GM23338 (cell line): ENCODE results near the gene CTNNA3. TPM values are rescaled to one million over a fixed set of nuclear protein-coding genes. Genes with fewer than 3 reads are reported as not detected.

Experiments used
- ATAC-seq: fragments of 200-7000 bp; cut with Tn5 transposase; 3 replicates; pipeline ENCODE4 v1.9.1; 2020
- DNase-seq: peaks from one replicate; pipeline ENCODE4 v3.0.0-alpha.2; 2015; ENCODE audit warnings: low spot score
- H2AFZ ChIP-seq: fragments of 200-600 bp; sonication (generic); 2 replicates; pipeline ENCODE4 v1.8.0; 2016; ENCODE audit warnings: antibody characterized with exemption, mild to moderate bottlenecking, moderate library complexity
- H3F3A ChIP-seq: fragments of 200-600 bp; sonication (generic); replicated peaks from 2 replicates; pipeline ENCODE4 v1.8.0; 2017; ENCODE audit warnings: antibody characterized with exemption, mixed run types, low read depth
- H3K27ac ChIP-seq: fragments of 200-600 bp; sonication (generic); 2 replicates; pipeline ENCODE4 v1.6.1; 2016; ENCODE audit warnings: low read depth
- H3K27me3 ChIP-seq: fragments of 200-600 bp; sonication (generic); 2 replicates; pipeline ENCODE4 v1.8.0; 2016; ENCODE audit warnings: mild to moderate bottlenecking, mixed run types, moderate library complexity; ENCODE audit not compliant: insufficient read depth
- H3K36me3 ChIP-seq: fragments of 200-600 bp; sonication (generic); 2 replicates; pipeline ENCODE4 v1.8.0; 2016; ENCODE audit warnings: mild to moderate bottlenecking; ENCODE audit not compliant: insufficient read depth
- H3K4me1 ChIP-seq: fragments of 200-600 bp; sonication (generic); 2 replicates; pipeline ENCODE4 v1.8.0; 2016; ENCODE audit warnings: mild to moderate bottlenecking, moderate library complexity; ENCODE audit not compliant: insufficient read depth
- H3K4me2 ChIP-seq: fragments of 200-600 bp; sonication (generic); 2 replicates; pipeline ENCODE4 v1.7.1; 2017; ENCODE audit warnings: mixed run types
- H3K4me3 ChIP-seq: fragments of 200-600 bp; sonication (generic); 2 replicates; pipeline ENCODE4 v1.6.1; 2016; ENCODE audit warnings: mixed run types
- H3K79me2 ChIP-seq: fragments of 200-600 bp; sonication (generic); replicated peaks from 2 replicates; pipeline ENCODE4 v1.8.0; 2017; ENCODE audit warnings: mild to moderate bottlenecking; ENCODE audit not compliant: insufficient read depth
- H3K9me2 ChIP-seq: fragments of 200-600 bp; sonication (generic); 2 replicates; pipeline ENCODE4 v1.8.0; 2017; ENCODE audit not compliant: insufficient read depth
- H4K20me1 ChIP-seq: fragments of 200-600 bp; sonication (generic); replicated peaks from 2 replicates; pipeline ENCODE4 v1.8.0; 2017; ENCODE audit warnings: mild to moderate bottlenecking; ENCODE audit not compliant: insufficient read depth
- H3K27ac Mint-ChIP-seq: 2 replicates; pipeline ENCODE4 v1.8.0; 2020; ENCODE audit warnings: inconsistent platforms, mild to moderate bottlenecking, moderate library complexity, mixed read lengths
- H3K27me3 Mint-ChIP-seq: 3 replicates; pipeline ENCODE4 v1.8.0; 2022; ENCODE audit warnings: low read depth, mild to moderate bottlenecking, moderate library complexity, mixed read lengths, inconsistent platforms; ENCODE audit not compliant: insufficient read depth, poor library complexity
- H3K36me3 Mint-ChIP-seq: 3 replicates; pipeline ENCODE4 v1.8.0; 2021; ENCODE audit warnings: low read depth, mild to moderate bottlenecking, inconsistent platforms, moderate library complexity, mixed read lengths
- H3K4me1 Mint-ChIP-seq: 3 replicates; pipeline ENCODE4 v1.8.0; 2020; ENCODE audit warnings: mild to moderate bottlenecking, inconsistent platforms, mixed read lengths
- H3K4me3 Mint-ChIP-seq: 3 replicates; pipeline ENCODE4 v1.8.0; 2021; ENCODE audit warnings: moderate library complexity, mild to moderate bottlenecking, inconsistent platforms, mixed read lengths
- H3K9me3 Mint-ChIP-seq: 3 replicates; pipeline ENCODE4 v1.8.0; 2020; ENCODE audit warnings: moderate library complexity, mild to moderate bottlenecking, inconsistent platforms, mixed read lengths
- CREB1 ChIP-seq: fragments of 250-450 bp; sonication (Bioruptor Pico); IDR thresholded peaks from 2 replicates; pipeline ENCODE4 v1.5.0; 2020; ENCODE audit warnings: low read depth, mild to moderate bottlenecking, moderate library complexity
- EZH2phosphoT487 ChIP-seq: fragments of 200-600 bp; sonication (generic); IDR thresholded peaks from one replicate; pipeline ENCODE4 v1.8.1; 2018; ENCODE audit warnings: antibody characterized with exemption; ENCODE audit not compliant: unreplicated experiment
- JUNB ChIP-seq: IDR thresholded peaks from one replicate; pipeline ENCODE4 v1.6.1; 2016; ENCODE audit warnings: antibody characterized with exemption; ENCODE audit not compliant: unreplicated experiment
- POLR2AphosphoS5 ChIP-seq: IDR thresholded peaks from 2 replicates; pipeline ENCODE4 v1.6.1; 2016; ENCODE audit warnings: antibody characterized with exemption, low read depth
- polyA plus RNA-seq: library from polyadenylated mRNA; unstranded; fragments of >200 nt; fragmentation: Nextera tagmentation; extraction: Ambion mirVana; gene quantifications from 2 replicates; pipeline ENCODE4 v1.2.1, GENCODE V29; 2016
- total RNA-seq: library from RNA; depleted of rRNA; stranded (reverse); fragments of >200 nt; shearing (Covaris generic); gene quantifications from 2 replicates; pipeline ENCODE4 v1.2.3, GENCODE V29; 2014
- TF ChIP-seq, protein P1 (sequence below): fragments of 250-450 bp; sonication (Bioruptor Pico); IDR thresholded peaks from 2 replicates; pipeline ENCODE4 v1.5.0; 2020; ENCODE audit warnings: mild to moderate bottlenecking, moderate library complexity

Gene CTNNA3
- total and polyA plus RNA-seq, 2 experiments from 2014 or later: 0.71 to 3.3 TPM

DNA sequence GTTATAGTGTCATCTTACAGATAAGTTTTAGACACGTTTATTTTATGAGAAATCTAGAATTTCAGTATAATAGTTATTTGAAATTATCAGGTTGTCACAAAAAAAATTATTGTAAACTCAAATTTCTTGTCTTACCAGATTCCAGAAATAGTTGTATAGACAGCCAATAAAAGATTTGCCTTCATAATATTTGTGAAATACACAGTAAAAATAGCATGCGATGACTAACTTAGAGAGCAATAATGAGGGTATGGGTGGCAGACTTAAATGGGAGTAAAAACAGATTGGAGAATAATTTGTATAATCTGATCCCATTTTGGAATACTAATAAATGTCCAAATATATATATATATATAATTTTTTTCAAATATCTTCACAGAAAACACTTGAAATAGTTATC is 1457.7 kb downstream of the CTNNA3 start (continued):
- TF ChIP-seq POLR2AphosphoS5 (no peak), EZH2phosphoT487 (no peak), CREB1 (CRISPR knock-in tag) (no peak), JUNB (no peak)

DNA sequence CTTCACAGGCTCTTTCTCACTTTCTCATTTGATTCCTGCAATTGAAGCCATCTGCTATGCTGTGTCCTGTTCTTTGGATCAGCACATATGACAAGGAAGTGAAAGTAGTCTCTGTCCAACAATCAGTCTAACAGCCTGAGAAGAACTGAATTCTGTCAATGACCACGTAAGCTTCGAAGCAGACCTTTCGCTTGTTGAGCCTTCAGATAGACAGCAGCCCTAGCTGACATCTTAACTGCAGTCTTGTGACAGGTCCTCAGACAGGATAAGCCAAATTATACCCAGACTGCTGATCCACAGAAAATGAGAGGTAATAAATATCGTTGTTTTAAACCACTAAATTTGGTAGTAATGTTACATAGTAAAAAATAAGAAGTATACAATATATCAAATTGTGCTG is 1461.1 kb downstream of the CTNNA3 start:
- no peaks in the 10 kb centered on the region for H3K36me3 ChIP-seq
- H3K4me1 Mint-ChIP-seq: no peaks in the 10 kb centered on the region
- H3K27me3 ChIP-seq: no peaks in the 10 kb centered on the region
- H3K4me3 ChIP-seq: no peak overlapping the region
- no peak for DNase-seq
- H3K27me3 Mint-ChIP-seq: no peaks in the 10 kb centered on the region
- TF ChIP-seq JUNB: no peak
- TF ChIP-seq, protein P1, sequence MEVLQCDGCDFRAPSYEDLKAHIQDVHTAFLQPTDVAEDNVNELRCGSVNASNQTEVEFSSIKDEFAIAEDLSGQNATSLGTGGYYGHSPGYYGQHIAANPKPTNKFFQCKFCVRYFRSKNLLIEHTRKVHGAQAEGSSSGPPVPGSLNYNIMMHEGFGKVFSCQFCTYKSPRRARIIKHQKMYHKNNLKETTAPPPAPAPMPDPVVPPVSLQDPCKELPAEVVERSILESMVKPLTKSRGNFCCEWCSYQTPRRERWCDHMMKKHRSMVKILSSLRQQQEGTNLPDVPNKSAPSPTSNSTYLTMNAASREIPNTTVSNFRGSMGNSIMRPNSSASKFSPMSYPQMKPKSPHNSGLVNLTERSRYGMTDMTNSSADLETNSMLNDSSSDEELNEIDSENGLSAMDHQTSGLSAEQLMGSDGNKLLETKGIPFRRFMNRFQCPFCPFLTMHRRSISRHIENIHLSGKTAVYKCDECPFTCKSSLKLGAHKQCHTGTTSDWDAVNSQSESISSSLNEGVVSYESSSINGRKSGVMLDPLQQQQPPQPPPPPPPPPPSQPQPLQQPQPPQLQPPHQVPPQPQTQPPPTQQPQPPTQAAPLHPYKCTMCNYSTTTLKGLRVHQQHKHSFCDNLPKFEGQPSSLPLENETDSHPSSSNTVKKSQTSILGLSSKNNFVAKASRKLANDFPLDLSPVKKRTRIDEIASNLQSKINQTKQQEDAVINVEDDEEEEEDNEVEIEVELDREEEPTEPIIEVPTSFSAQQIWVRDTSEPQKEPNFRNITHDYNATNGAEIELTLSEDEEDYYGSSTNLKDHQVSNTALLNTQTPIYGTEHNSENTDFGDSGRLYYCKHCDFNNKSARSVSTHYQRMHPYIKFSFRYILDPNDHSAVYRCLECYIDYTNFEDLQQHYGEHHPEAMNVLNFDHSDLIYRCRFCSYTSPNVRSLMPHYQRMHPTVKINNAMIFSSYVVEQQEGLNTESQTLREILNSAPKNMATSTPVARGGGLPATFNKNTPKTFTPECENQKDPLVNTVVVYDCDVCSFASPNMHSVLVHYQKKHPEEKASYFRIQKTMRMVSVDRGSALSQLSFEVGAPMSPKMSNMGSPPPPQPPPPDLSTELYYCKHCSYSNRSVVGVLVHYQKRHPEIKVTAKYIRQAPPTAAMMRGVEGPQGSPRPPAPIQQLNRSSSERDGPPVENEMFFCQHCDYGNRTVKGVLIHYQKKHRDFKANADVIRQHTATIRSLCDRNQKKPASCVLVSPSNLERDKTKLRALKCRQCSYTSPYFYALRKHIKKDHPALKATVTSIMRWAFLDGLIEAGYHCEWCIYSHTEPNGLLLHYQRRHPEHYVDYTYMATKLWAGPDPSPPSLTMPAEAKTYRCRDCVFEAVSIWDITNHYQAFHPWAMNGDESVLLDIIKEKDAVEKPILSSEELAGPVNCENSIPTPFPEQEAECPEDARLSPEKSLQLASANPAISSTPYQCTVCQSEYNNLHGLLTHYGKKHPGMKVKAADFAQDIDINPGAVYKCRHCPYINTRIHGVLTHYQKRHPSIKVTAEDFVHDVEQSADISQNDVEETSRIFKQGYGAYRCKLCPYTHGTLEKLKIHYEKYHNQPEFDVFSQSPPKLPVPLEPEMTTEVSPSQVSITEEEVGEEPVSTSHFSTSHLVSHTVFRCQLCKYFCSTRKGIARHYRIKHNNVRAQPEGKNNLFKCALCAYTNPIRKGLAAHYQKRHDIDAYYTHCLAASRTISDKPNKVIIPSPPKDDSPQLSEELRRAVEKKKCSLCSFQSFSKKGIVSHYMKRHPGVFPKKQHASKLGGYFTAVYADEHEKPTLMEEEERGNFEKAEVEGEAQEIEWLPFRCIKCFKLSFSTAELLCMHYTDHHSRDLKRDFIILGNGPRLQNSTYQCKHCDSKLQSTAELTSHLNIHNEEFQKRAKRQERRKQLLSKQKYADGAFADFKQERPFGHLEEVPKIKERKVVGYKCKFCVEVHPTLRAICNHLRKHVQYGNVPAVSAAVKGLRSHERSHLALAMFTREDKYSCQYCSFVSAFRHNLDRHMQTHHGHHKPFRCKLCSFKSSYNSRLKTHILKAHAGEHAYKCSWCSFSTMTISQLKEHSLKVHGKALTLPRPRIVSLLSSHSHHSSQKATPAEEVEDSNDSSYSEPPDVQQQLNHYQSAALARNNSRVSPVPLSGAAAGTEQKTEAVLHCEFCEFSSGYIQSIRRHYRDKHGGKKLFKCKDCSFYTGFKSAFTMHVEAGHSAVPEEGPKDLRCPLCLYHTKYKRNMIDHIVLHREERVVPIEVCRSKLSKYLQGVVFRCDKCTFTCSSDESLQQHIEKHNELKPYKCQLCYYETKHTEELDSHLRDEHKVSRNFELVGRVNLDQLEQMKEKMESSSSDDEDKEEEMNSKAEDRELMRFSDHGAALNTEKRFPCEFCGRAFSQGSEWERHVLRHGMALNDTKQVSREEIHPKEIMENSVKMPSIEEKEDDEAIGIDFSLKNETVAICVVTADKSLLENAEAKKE (CRISPR knock-in tag): no peak
- no peak overlapping the region for H3K4me3 Mint-ChIP-seq
- H3K4me1 ChIP-seq: no peaks in the 10 kb centered on the region; the same call in 1 of the 2 replicates
- no peak for ATAC-seq
- no peaks in the 10 kb centered on the region for H3K9me2 ChIP-seq
- no peak overlapping the region for H3K27ac ChIP-seq
- no peak overlapping the region for H3K4me2 ChIP-seq
- H2AFZ ChIP-seq: peak overlapping the region; percentile 24; the same call in 1 of the 2 replicates
- no peaks in the 10 kb centered on the region for H4K20me1 ChIP-seq
- H3K79me2 ChIP-seq: no peaks in the 10 kb centered on the region
- no peaks in the 10 kb centered on the region for H3F3A ChIP-seq
- H3K36me3 Mint-ChIP-seq: peaks cover 6% of the 10 kb centered on the region; the same call in 2 of the 3 replicates
- H3K9me3 Mint-ChIP-seq: peaks cover 16% of the 10 kb centered on the region
- no peak overlapping the region for H3K27ac Mint-ChIP-seq
